ENCODE results near the gene ATXN1.

GRCh38 chr6:16475494-16475781, 285.8 kb downstream of the ATXN1 start:
- TF ChIP-seq GATA3 (IDR thresholded peaks at IDR 0.05; ENCODE audit: low read depth, low read length) (no peak), GATA2 (IDR thresholded peaks at IDR 0.05; ENCODE audit: low read depth, low read length) (no peak)
